HG03097 (cell line): Measurements from ENCODE around the gene SPATC1L.

Source experiments
- ATAC-seq: cut with Tn5 transposase; IDR thresholded peaks from one replicate; pipeline ENCODE4 v1.9.1; 2021; ENCODE audit not compliant: unreplicated experiment, low FRiP score

Gene SPATC1L

DNA sequence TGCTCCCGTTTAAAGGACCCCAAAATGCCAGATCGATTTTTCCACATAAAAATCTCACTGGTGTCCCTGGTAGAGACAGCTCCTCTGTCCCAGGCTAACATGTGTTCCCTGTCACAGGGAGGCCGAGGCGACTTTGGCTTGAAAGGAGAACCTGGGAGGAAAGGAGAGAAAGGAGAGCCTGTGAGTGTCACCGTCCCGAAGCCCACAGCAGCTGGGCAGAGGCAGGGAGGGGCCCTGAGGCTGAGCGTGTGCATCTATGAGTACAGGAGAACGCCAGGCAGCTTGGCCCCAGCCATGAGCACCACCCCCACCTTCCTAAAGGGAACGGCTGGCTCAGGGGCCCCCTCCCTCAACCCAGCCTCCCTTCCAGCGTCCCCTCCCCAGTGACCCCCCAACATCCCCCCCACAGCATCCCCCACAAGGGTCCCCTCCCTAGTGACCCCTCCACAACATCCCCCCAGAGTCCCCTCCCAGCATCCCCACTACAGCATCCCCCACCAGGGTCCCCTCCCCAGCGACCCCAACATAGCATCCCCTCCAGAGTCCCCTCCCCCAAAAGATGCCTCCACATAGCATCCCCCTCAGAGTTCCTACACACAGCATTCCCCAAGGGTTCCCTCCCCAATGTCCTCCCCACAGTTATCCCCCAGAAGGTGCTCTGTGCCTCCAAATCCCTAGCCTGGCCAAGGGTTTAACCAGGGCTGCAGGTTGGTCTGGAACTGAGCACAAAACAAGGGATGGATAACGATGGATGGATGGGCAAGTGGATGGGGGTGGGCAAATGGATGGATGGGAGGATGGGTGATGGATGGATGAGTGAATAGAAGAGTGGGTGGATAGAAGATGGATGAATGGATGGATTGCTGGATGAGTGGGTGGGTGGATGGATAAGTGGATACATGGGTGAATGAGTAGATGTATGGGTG is 61.2 kb downstream of the SPATC1L start:
- no peak for ATAC-seq

DNA sequence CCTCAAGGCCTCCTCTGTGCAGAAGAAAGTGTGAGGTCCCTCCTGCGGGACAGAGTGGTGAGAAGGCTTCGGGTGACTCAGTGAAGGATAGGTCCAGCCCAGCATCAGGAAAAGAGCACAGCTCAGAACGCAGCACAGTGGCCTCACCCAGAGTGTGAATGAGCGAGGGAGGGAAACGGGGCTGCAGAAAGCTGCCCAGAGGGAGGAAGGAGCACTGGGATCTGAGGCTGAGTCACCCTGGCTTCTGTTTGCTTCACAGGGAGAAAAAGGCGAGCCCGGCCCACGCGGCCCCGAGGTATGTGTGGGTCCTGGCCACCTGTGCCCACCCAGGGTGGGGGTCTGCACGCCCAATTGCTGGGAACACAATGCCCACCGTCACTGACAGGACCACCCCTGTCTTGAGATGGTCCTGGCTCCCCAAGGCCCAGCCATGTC is 62.0 kb downstream of the SPATC1L start:
- no peak for ATAC-seq

DNA sequence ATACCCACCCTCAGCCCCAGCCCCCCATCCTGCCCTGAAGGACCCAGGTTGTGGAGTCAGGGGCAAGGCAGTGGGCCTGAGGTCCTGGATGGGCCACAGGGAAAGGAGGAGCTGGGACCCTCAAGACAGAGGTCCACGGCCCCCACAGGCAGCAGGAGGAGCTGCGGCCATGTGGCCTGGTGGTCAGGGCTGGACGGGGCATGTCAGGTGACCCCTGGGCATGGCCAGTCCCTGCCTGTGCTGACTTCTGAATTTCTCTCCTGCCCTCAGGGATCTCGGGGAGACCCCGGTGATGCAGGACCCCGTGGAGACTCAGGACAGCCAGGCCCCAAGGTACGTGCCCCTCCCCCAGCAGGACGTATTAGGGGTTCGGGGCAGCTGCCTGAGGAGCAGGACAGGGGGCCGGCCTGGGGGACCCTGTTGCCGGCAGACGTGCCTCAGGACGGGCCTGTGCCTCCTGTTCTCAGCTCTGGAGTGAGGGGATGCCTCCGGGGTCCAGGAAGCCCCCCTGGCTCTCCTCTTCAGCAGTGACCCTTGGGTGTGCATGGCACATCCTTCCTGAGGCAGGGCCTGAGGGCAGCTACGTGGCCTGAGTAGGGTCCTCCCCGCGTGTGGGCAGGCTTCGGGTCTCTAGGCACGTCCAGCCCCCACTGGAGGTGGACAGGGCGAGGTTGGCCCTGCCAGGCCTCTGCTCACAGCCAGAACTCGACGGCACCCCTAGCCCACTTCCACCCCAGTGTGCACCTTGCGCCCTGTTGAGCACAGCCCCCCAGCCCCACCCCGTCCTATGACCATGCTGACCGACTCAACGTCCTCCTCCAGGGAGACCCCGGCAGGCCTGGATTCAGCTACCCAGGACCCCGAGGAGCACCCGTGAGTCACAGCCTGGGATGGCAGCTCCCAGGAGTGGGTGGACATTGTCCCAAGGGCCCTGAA is 62.7 kb downstream of the SPATC1L start:
- ATAC-seq = no peak

DNA sequence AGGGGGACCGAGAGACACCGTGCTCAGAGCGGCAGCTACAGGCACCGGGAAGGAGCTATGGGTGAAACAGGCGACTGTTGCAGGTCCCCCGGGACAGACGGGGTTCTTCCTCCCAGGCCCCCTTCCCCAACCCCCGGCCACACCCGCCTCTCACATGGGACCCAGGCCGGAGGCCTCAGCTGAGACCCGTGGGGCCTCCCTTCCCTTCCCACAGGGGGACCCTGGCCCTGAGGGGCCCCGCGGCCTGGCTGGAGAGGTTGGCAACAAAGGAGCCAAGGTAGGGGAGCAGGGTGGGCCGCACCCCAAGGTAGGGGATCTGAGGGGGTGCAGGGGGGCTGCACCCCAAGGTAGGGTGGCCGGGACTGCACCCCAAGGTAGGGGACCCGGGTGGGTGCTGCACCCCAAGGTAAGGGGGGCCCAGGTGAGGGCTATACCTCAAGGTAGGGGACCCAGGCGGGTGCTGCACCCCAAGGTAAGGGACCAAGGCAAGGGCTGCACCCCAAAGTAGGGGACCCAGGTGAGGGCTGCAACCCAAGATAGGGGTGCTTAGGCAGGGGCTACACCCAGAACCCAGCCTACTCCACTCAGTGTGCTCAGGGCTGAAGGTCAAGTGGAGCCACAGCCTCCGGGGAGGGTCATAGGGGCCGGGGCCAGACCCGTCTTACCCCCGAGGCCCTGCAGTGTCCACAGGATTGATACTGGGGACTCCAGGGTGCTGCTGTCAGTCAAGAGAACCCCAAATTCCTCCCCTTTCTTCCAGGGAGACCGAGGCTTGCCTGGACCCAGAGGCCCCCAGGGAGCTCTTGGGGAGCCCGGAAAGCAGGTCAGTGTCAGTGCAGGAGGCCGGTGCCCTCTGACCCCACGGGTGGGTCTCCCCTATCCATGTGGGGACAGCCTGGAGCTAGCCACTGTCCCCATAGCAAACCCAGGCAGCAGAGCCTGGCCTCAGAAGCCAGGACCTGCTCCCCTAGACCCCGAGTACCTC is 63.7 kb downstream of the SPATC1L start:
- ATAC-seq = no peak

DNA sequence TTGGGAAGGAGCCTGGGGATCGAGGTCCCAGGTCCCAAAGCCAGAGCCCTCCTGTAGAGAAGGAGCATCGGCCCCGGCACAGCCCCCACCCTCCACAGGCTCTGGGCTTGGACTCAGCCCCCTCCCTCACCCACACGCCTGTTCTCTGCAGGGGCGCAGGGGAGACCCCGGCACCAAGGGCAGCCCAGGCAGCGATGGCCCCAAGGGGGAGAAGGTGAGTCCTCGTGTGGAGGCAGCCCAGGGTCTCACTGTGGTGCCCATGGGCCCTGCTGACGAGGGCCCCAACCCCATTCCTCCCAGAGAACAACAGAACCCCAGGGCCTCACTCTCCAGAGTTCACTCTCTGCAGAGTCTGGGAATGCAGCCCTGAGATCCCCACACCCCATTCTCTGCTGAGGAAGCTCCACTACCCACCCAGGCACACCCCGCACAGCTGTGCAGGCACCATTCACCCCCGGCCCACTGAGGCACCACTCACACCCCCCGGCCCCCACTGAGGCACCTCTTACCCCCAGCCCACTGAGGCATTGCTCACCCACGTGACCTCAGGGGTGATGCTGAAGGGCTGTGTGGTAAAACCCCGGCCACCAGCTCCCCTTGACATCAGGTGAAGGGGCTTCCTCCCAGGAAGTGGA is 64.5 kb downstream of the SPATC1L start:
- ATAC-seq = no peak

DNA sequence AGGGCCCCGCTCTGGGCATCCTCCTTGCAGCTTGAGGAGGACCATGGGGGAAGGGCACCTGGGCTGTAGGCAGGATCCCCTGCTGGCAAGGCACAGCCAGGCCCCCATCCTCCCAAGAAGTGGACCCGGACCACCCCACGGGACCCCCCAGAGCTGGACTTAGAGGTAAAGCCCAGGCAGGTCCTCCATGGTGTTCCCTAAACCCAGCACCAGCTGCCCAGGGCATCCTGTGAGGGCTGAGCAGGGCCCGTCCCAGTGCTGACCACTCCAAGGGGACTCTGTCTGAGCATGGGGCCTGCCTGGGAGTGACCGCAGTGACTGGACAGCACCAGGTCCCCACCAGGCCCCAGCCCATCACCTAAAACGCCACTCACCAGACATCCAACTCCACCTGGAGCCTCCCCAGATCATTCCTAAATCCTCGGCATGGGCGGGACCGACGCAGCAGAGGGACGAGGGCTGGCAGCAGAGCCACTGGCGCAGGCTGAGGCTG is 65.1 kb downstream of the SPATC1L start:
- no peak for ATAC-seq

DNA sequence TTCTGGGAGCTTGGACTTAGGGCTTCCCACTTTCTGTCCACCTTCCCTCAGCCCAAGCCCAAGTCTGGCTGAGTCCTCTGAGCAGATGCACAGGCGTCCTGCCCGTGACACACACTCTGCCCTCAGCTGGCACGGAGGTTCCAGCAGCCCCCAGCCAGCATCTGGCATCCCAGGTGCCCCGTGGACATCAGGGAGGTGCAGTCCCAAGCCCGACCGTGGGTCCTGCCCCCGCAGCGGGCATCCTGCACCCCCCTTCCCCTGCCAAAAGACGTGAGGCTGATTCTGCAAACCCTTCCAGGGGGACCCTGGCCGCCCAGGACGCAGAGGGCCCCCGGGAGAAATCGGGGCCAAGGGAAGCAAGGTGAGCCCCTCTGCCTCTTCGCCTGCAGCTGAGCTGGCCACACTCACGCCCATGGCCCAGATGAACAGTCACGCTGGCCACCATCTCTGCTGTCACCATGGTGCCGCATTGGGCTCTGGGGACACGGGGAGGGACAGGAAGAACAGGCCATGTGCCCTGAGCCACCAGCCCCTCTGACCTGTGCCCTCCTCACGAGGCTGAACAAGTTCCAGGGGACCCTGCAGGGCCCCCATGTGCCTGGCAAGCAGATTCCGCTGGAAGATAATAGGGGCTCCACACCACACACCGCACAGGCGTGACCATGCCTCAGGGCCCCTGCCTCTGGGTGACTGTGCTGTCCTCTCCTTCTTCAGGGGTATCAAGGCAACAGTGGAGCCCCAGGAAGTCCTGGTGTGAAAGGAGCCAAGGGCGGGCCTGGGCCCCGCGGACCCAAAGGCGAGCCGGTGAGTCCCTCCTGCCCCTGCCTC is 65.7 kb downstream of the SPATC1L start:
- no peak for ATAC-seq

DNA sequence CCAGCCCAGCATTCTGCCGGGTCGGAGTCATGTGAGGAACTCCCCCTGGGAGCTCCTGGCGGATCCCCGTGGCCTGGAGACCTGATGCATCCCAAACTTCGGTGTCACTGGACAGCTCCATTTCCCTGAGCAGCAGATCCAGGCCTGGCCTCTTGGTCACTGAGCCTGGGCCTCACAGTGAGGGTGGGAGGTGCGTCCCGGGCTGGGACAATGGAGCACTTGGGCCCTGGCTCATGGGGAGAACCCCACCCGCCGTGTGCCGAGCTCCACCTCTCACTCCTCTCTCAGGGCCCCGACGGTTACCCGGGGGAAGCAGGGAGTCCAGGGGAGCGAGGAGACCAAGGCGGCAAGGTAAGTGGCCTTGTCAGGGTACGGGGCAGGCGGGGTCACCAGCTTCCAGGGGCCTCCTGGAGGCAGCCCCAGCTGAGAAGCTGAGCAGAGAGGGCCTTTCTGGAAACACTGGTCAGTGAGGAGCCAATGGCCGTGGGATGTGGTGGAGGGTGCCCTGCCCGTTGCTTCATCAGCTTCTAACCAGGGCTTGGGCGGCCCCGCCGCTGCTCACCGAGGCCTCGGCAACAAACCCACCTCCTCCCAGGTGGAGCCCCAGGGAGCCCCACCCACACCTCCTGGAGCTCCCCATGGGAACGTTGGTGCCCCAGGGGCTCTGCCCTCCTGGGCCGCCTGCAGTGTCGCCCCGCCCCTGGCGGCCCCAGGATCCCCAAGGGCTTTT is 66.5 kb downstream of the SPATC1L start:
- ATAC-seq = no peak

DNA sequence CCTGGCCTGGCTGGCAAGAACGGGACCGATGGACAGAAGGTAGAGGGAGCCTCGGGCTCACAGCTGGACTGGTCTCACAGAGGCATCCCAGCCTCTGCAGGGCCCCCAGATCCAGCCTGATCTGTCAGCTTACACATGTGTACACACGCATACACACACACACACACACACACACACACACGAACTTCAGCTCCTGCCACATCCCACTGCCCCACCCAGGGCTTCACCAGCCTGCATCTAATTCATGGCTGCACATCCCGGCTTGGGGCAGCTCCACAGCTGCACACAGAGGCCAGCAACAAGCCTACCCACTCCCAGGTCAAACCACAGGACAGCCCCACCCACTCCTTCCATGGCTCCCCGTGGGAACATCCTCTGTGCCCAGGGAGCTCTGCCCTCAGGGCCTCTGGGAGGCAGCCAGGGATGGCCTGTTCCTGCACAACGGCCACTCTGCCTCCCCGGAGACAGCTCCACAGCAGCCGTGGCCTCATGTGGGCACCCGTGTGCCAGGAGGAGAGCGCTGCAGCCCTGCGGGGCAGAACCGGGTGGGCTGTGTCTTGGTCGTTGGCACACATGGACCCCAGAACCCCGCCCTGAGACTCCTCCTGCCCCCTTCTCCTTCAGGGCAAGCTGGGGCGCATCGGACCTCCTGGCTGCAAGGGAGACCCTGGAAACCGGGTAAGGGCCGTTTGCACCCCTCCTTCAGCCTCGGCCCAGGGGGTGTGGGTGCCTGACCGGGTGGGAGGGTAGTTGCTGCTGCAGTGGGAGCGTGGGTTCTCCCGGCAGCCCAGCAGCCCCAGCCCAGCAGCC is 67.3 kb downstream of the SPATC1L start:
- ATAC-seq = no peak

DNA sequence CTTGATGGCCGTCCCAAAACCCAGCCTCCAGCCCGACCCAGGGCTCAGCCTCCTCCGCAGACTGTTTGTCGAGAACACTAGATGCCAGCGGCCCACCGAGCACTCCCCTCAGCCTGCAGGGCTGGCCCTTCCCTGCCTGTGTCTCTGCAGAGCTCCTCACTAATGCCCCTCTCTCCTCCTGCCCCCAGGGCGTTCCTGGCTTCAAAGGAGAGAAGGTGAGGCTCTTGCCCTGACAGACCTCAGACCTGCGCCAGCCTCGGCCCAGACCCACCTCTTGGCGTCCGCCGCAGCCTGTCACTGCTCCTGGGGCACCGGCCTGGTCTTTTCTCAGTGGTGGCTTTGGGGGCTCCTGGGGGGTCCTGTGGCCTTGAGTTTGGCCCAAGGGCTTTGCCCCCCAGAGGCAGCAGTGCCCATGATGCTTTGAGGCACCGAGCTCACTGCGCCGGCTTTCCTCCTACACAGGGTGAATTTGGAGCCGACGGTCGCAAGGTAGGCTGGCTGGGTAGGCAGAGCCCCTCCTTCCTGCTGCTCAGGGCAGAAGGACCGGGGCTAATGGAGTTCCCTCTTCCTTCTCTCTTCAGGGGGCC is 68.0 kb downstream of the SPATC1L start:
- no peak for ATAC-seq

DNA sequence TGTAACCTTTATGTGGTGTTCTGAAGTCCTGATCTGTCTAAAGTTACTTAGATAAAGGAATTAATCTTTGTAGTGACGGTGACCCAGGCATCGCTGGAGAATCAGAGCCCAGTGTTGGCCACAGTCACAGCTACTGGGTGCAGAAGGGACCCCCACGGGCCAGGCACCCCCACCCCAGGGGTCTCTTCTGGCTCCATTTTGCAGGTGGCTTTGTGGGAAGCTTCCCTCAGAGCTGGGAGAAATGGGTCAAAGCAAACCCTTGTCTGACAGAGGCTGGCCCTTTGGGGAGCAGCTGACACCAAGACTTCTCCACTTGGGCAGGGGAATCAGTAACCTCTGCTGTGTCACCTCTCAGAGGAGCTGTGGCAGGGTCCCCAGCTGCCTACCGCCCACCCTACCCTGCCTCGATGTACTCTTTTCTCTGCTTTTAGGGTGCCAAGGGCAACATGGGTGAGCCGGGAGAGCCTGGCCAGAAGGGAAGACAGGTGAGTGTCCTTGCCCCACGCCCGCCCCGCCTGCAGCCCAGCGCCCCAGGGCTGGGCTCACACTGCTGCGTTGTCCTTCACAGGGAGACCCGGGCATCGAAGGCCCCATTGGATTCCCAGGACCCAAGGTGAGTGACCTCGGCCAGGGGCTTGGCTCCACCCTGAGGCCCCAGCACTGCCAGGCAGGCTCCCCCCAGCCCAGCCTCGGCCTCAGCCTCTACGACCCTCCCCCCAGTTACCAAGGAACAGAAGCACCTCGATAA is 68.6 kb downstream of the SPATC1L start:
- ATAC-seq = no peak

DNA sequence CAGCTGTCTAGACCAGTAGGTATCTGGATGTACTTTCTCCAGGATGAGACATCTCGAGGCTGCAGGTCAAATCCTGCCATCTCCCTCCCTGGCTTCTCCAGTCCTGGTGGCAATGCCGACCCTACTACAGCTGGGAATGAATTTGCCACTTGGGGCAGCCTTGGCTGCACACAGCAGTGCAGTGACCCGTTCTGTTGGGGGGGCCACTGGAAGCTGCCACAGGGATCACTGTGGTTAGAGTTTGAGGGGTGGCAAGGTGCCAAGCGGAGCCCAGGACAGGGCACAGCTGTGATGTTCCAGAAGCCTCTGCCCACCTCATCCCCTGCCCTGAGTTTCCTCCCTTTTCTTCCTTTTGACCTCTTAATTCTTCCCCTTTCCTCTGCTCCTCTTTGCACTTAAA is 69.3 kb downstream of the SPATC1L start:
- no peak for ATAC-seq

DNA sequence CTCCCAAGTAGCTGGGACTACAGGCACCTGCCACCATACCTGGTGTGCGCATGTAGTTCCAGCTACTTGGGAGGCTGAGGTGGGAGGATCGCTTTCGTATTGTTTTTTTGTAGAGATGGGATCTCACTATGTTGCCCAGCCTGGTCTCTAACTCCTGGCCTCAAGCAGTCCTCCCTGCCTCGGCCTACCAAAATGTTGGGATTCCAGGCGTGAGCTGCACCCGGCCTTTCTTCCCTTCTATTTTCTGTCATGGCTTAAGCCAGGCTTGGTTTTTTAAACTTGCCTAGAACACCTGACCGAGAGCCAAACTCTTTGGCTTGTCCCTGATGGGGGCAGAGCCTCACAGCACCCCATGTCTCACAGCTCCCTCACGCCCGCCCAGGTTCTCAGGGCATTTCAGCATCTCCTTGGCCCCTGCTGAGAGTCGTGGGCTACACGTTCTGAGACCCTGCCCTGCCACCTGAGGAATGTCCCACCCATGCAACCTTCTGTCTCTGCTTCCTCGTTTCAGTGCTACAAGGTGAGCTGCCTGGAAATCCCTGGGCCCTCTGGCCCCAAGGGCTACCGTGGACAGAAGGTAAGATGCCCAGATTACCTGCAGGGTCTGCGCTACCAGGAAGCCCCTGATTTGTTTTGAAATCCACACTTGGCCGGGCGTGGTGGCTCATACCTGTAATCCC is 70.6 kb downstream of the SPATC1L start:
- no peak for ATAC-seq

DNA sequence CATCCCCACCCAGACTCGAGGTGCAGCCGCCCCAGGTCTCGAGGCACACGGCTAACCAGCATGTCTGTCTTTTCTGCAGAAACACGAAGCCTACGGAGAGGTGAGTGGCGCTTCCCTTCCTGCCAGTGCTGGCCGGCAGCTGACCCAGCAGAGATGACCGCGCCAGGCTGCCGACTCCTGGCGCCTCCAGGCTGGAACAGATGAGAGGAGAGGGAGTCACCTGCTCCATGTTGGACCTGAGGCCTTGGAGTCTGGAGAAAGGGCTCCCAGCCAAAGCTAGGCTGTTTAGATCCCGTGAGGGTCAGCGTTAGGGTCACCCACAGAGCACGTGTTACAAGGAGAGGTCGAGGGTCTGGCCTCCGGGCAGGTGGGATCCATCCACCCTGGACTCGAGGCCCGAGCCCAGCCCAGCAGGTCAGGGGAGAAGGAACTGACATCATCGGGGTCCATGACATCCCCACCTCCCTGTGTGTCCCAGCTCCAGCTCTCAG is 71.5 kb downstream of the SPATC1L start:
- no peak for ATAC-seq
